SK-N-SH (cell line): ENCODE results near the gene CACNA2D3. TPM values are rescaled to one million over a fixed set of nuclear protein-coding genes. Genes with fewer than 3 reads are reported as not detected.

Source experiments
- CTCF ChIA-PET: fragments of 300-600, 350-600 bp; formaldehyde crosslinking; extraction: SDS; loops from one replicate; lab custom pipeline; 2021; lab: Yijun Ruan, JAX
- POLR2A ChIA-PET: fragments of 350-600 bp; sonication (Branson Sonifier 250); formaldehyde crosslinking; extraction: SDS; loops from one replicate; lab custom pipeline; 2020; ENCODE audit warnings: antibody characterized with exemption, inconsistent platforms; lab: Yijun Ruan, JAX
- DNase-seq: peaks from one replicate; pipeline ENCODE4 v3.0.0; 2012
- H2AFZ ChIP-seq: fragments of 200-600 bp; sonication (generic); 2 replicates; pipeline ENCODE4 v1.8.1; 2016; ENCODE audit warnings: antibody characterized with exemption, mild to moderate bottlenecking, low read depth
- H3F3A ChIP-seq: fragments of 200-600 bp; sonication (generic); replicated peaks from 2 replicates; pipeline ENCODE3; 2016; ENCODE audit warnings: antibody characterized with exemption, mild to moderate bottlenecking; ENCODE audit not compliant: insufficient read depth
- H3K27ac ChIP-seq, 2 experiments: fragments of 200-500 bp in 1 of 2; fragments of 200-600 bp in 1 of 2; sonication (Bioruptor generic) in 1 of 2; sonication (generic), shearing (Covaris generic) in 1 of 2; 2 replicates each; pipeline versions ENCODE4 v1.5.1 to v1.6.1; 2014 to 2016; ENCODE audit warnings: low read depth in 2 of 2, inconsistent platforms in 1 of 2, low read length in 1 of 2, mild to moderate bottlenecking in 1 of 2, mixed read lengths in 1 of 2
- H3K27me3 ChIP-seq: fragments of 200-600 bp; sonication (generic), shearing (Covaris generic); 2 replicates; pipeline ENCODE4 v1.6.1; 2016; ENCODE audit warnings: mixed run types; ENCODE audit not compliant: insufficient read depth
- H3K36me3 ChIP-seq, 2 experiments: fragments of 200-500 bp in 1 of 2; fragments of 200-600 bp in 1 of 2; sonication (Bioruptor generic) in 1 of 2; sonication (generic) in 1 of 2; replicated peaks in 1 of 2; 2 replicates each; pipeline versions ENCODE3 to v1.5.1; 2014 to 2016; ENCODE audit warnings: low read length in 1 of 2, mild to moderate bottlenecking in 1 of 2; ENCODE audit not compliant: insufficient read depth in 2 of 2, control insufficient read depth in 1 of 2
- H3K4me1 ChIP-seq, 2 experiments: fragments of 200-500 bp in 1 of 2; fragments of 200-600 bp in 1 of 2; sonication (Bioruptor generic) in 1 of 2; sonication (generic), shearing (Covaris generic) in 1 of 2; 2 replicates each; pipeline versions ENCODE4 v1.5.1 to v1.6.1; 2014 to 2016; ENCODE audit warnings: low read depth in 1 of 2, low read length in 1 of 2, mixed run types in 1 of 2; ENCODE audit not compliant: insufficient read depth in 2 of 2, control insufficient read depth in 1 of 2
- H3K4me2 ChIP-seq: fragments of 200-600 bp; sonication (generic), shearing (Covaris generic); 2 replicates; pipeline ENCODE4 v1.6.1; 2017; ENCODE audit warnings: mixed run types
- H3K4me3 ChIP-seq, 2 experiments: fragments of 200-500 bp in 1 of 2; fragments of 200-600 bp in 1 of 2; sonication (Bioruptor generic) in 1 of 2; sonication (generic), shearing (Covaris generic) in 1 of 2; 2 replicates each; pipeline versions ENCODE4 v1.5.1 to v1.8.1; 2014 to 2016; ENCODE audit warnings: low read depth in 2 of 2, inconsistent platforms in 1 of 2, low read length in 1 of 2, mild to moderate bottlenecking in 1 of 2, mixed read lengths in 1 of 2, moderate library complexity in 1 of 2
- H3K79me2 ChIP-seq: fragments of 200-600 bp; sonication (generic); 2 replicates; pipeline ENCODE4 v1.8.1; 2017; ENCODE audit warnings: mild to moderate bottlenecking; ENCODE audit not compliant: insufficient read depth
- H3K9ac ChIP-seq: fragments of 200-600 bp; sonication (generic); 2 replicates; pipeline ENCODE4 v1.6.1; 2017; ENCODE audit warnings: mixed run types
- H3K9me2 ChIP-seq: fragments of 200-600 bp; sonication (generic); 2 replicates; pipeline ENCODE4 v1.6.1; 2017; ENCODE audit warnings: mixed run types
- H3K9me3 ChIP-seq: fragments of 200-600 bp; sonication (generic); 2 replicates; pipeline ENCODE4 v1.6.1; 2017; ENCODE audit warnings: mixed run types, mild to moderate bottlenecking, moderate library complexity
- H4K20me1 ChIP-seq: fragments of 200-600 bp; sonication (generic); 2 replicates; pipeline ENCODE4 v1.6.1; 2017; ENCODE audit warnings: mild to moderate bottlenecking, mixed run types; ENCODE audit not compliant: insufficient read depth
- ELF1 ChIP-seq: IDR thresholded peaks from 2 replicates; pipeline ENCODE4 v1.4.0; 2012
- EP300 ChIP-seq, 2 experiments: IDR thresholded peaks; 2 replicates each; pipeline versions ENCODE4 v1.4.0 to v1.6.1; 2012; ENCODE audit warnings: borderline replicate concordance in 1 of 2, low read depth in 1 of 2, low read length in 1 of 2
- FOSL2 ChIP-seq: IDR thresholded peaks from 2 replicates; pipeline ENCODE4 v1.4.0; 2012; ENCODE audit warnings: low read depth, mild to moderate bottlenecking, moderate library complexity, borderline replicate concordance
- FOXM1 ChIP-seq: IDR thresholded peaks from 2 replicates; pipeline ENCODE4 v1.4.0; 2012; ENCODE audit warnings: low read depth, mild to moderate bottlenecking
- GABPA ChIP-seq: IDR thresholded peaks from 2 replicates; pipeline ENCODE4 v1.4.0; 2012; ENCODE audit warnings: low read depth, mild to moderate bottlenecking
- GATA2 ChIP-seq: sonication (generic); formaldehyde crosslinking; IDR thresholded peaks from 2 replicates; pipeline ENCODE4 v1.5.0; 2020; ENCODE audit warnings: mild to moderate bottlenecking, missing genetic modification reagents
- JUND ChIP-seq: IDR thresholded peaks from 2 replicates; pipeline ENCODE4 v1.4.0; 2012
- NFIC ChIP-seq: IDR thresholded peaks from 2 replicates; pipeline ENCODE4 v1.4.0; 2012; ENCODE audit warnings: borderline replicate concordance
- POLR2AphosphoS5 ChIP-seq: IDR thresholded peaks from 2 replicates; pipeline ENCODE4 v1.6.1; 2012; ENCODE audit warnings: low read depth, low read length
- RCOR1 ChIP-seq: fragments of 150-350 bp; IDR thresholded peaks from 2 replicates; pipeline ENCODE4 v1.6.1; 2017; ENCODE audit warnings: antibody characterized with exemption, low read length
- TCF12 ChIP-seq: IDR thresholded peaks from 2 replicates; pipeline ENCODE4 v1.4.0; 2012
- TEAD4 ChIP-seq: IDR thresholded peaks from 2 replicates; pipeline ENCODE4 v1.4.0; 2012; ENCODE audit warnings: mild to moderate bottlenecking, borderline replicate concordance; ENCODE audit not compliant: insufficient read depth
- WGBS: methylation state at CpG from one replicate; pipeline ENCODE4 v1.1.6; 2017; ENCODE audit warnings: low lambda C conversion rate; 5-methylcytosine and 5-hydroxymethylcytosine counted together
- polyA plus RNA-seq, 3 experiments: library from polyadenylated mRNA; depleted of rRNA; stranded (reverse); fragments of >200 nt; gene quantifications; 2 replicates each; pipeline ENCODE4 v1.2.3, GENCODE V29; 2012
- TF ChIP-seq, protein P1 (sequence below): IDR thresholded peaks from 2 replicates; pipeline ENCODE4 v1.6.1; 2012; ENCODE audit warnings: mild to moderate bottlenecking, low read depth, low read length, moderate library complexity
- TF ChIP-seq, protein P2 (sequence below): IDR thresholded peaks from 2 replicates; pipeline ENCODE4 v1.4.0; 2012; ENCODE audit warnings: low read depth
- TF ChIP-seq, protein P3 (sequence below): IDR thresholded peaks from 2 replicates; pipeline ENCODE4; 2012
- TF ChIP-seq, protein P4 (sequence below): fragments of 200-600 bp; sonication (generic); IDR thresholded peaks from 2 replicates; pipeline ENCODE4 v1.6.1; 2017; ENCODE audit warnings: antibody characterized with exemption, mild to moderate bottlenecking, moderate library complexity

Gene CACNA2D3
- polyA plus RNA-seq, 1 of the 3 experiments (the other 2 are of a cell fraction) = 0.15 TPM

DNA sequence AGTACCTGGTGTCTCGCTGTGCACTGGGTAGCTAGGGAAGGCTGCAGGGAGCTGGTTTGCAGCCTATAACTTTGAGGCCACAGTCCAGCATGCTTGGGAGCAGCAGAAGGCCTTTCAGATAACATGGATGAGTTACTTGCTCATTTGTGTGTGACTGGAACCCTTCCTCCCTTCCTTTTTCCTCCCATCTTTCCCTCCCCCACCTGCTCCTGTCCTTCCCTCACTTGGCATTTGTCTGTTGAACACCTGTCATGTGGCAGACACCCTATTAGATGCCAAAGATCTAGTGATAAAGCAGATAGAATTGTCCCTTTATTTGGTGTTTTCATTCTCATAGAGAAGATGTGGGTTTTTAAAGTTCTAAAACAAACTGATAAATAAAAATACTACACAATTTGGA, 733.9 kb downstream of the CACNA2D3 start (continued):
- TF ChIP-seq, protein P1, sequence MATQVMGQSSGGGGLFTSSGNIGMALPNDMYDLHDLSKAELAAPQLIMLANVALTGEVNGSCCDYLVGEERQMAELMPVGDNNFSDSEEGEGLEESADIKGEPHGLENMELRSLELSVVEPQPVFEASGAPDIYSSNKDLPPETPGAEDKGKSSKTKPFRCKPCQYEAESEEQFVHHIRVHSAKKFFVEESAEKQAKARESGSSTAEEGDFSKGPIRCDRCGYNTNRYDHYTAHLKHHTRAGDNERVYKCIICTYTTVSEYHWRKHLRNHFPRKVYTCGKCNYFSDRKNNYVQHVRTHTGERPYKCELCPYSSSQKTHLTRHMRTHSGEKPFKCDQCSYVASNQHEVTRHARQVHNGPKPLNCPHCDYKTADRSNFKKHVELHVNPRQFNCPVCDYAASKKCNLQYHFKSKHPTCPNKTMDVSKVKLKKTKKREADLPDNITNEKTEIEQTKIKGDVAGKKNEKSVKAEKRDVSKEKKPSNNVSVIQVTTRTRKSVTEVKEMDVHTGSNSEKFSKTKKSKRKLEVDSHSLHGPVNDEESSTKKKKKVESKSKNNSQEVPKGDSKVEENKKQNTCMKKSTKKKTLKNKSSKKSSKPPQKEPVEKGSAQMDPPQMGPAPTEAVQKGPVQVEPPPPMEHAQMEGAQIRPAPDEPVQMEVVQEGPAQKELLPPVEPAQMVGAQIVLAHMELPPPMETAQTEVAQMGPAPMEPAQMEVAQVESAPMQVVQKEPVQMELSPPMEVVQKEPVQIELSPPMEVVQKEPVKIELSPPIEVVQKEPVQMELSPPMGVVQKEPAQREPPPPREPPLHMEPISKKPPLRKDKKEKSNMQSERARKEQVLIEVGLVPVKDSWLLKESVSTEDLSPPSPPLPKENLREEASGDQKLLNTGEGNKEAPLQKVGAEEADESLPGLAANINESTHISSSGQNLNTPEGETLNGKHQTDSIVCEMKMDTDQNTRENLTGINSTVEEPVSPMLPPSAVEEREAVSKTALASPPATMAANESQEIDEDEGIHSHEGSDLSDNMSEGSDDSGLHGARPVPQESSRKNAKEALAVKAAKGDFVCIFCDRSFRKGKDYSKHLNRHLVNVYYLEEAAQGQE = no peak
- TF ChIP-seq GATA2 (no peak), JUND (no peak), GABPA (no peak), TEAD4 (no peak), ELF1 (no peak), NFIC (no peak), FOXM1 (no peak)
- TF ChIP-seq, protein P2, sequence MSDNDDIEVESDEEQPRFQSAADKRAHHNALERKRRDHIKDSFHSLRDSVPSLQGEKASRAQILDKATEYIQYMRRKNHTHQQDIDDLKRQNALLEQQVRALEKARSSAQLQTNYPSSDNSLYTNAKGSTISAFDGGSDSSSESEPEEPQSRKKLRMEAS = no peak

DNA sequence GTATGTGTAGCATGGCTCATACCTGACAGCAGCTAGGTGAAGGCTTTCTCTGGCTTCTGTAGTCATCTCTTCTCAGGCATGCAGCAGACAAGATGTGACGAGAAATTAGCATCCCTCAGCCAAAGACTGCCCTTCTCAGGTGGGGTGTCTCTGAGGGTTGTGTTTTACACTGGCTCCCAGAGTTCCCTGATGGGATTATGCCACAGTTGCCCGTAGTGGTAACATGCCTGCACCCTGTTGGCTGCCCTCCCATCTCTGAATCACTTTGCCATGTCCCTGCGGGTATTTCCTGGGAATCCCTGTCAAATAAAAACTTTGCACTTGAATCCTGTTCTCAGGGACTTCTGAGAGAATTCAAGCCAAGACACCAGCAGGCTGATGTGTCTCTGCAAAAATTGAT, 735.0 kb downstream of the CACNA2D3 start:
- TF ChIP-seq, protein P2 = no peak
- TF ChIP-seq, protein P1 = no peak
- TF ChIP-seq GATA2 (no peak), RCOR1 (no peak), EP300 (IDR thresholded peaks at IDR 0.05; ENCODE audit: borderline replicate concordance in 1 of 2, low read depth in 1 of 2, low read length in 1 of 2) (no peak; a peak in 1 of 4 replicates), POLR2AphosphoS5 (no peak), FOSL2 (peak; percentile 59), NFIC (peak; percentile 88), JUND (0 out of 2 replicates have a peak, but pooled peaks have one; percentile 52), TCF12 (peak; percentile 54)
- TF ChIP-seq, protein P3, sequence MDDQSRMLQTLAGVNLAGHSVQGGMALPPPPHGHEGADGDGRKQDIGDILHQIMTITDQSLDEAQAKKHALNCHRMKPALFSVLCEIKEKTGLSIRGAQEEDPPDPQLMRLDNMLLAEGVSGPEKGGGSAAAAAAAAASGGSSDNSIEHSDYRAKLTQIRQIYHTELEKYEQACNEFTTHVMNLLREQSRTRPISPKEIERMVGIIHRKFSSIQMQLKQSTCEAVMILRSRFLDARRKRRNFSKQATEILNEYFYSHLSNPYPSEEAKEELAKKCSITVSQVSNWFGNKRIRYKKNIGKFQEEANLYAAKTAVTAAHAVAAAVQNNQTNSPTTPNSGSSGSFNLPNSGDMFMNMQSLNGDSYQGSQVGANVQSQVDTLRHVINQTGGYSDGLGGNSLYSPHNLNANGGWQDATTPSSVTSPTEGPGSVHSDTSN = 0 out of 2 replicates have a peak, but pooled peaks have one; percentile 19
- TF ChIP-seq, protein P4, sequence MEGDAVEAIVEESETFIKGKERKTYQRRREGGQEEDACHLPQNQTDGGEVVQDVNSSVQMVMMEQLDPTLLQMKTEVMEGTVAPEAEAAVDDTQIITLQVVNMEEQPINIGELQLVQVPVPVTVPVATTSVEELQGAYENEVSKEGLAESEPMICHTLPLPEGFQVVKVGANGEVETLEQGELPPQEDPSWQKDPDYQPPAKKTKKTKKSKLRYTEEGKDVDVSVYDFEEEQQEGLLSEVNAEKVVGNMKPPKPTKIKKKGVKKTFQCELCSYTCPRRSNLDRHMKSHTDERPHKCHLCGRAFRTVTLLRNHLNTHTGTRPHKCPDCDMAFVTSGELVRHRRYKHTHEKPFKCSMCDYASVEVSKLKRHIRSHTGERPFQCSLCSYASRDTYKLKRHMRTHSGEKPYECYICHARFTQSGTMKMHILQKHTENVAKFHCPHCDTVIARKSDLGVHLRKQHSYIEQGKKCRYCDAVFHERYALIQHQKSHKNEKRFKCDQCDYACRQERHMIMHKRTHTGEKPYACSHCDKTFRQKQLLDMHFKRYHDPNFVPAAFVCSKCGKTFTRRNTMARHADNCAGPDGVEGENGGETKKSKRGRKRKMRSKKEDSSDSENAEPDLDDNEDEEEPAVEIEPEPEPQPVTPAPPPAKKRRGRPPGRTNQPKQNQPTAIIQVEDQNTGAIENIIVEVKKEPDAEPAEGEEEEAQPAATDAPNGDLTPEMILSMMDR = no peak
- Histone ChIP-seq H4K20me1 (no peaks in the 10 kb centered on the region), H3K4me2 (no peak overlapping the region), H3K4me1 (peaks cover 0 to 12% of the 10 kb centered on the region in 2 experiments; a peak in 1 of 4 replicates), H3K79me2 (no peaks in the 10 kb centered on the region), H2AFZ (no peak overlapping the region), H3K9ac (no peak overlapping the region), H3K4me3 (no peak overlapping the region), H3K36me3 (no peaks in the 10 kb centered on the region), H3K9me3 (no peaks in the 10 kb centered on the region), H3K9me2 (no peaks in the 10 kb centered on the region), H3K27ac (no peak overlapping the region; a peak in 1 of 4 replicates), H3K27me3 (no peaks in the 10 kb centered on the region), H3F3A (no peaks in the 10 kb centered on the region)
- POLR2A ChIA-PET = no interaction called here
- WGBS = 23% methylated on average over 3 of the region's 3 CpGs
- CTCF ChIA-PET = interaction anchor here (1.1 to 1.9 kb wide), 2 partner anchors 27 to 429 kb away, joined by 3 to 7 read pairs; no protein-coding TSS in a partner anchor
- DNase-seq = no peak
